ENCODE measurements around the gene KCNAB1.

GRCh38 chr3:156522673-156523072 lies 402.3 kb downstream of the KCNAB1 start:
- TF ChIP-seq CTCF (IDR thresholded peaks at IDR 0.05) = no peak
- TF ChIP-seq EZH2 (IDR thresholded peaks at IDR 0.05; ENCODE audit: borderline replicate concordance, insufficient read depth, low read depth, low read length, poor library complexity, severe bottlenecking) = no peak

Measured in B cell (primary cell).